Measurements from ENCODE around the gene TH.

TH gene

GRCh38 chr11:2217211-2218030, 45.8 kb upstream of the TH start:
- TF ChIP-seq MYC (IDR thresholded peaks at IDR 0.05; ENCODE audit: low read depth, low read length), result no peak
- no peak for TF ChIP-seq CTCF (IDR thresholded peaks at IDR 0.05; ENCODE audit: low read depth, low read length)
- TF ChIP-seq POLR2A (IDR thresholded peaks at IDR 0.05; ENCODE audit: extremely low read depth, insufficient read length), result no peak
- TF ChIP-seq MAX (IDR thresholded peaks at IDR 0.05; ENCODE audit: low read depth, low read length), result no peak
- DNase-seq (ENCODE audit: low read depth), result no peak
- no peak overlapping the region for H3K4me3 ChIP-seq (ENCODE audit: low read depth, low read length)

- peak; percentile 32 for DNase-seq (ENCODE audit: low read depth)
- H3K4me3 ChIP-seq (ENCODE audit: low read depth, low read length), result no peak overlapping the region
- no peak for TF ChIP-seq POLR2A (IDR thresholded peaks at IDR 0.05; ENCODE audit: extremely low read depth, insufficient read length)
- no peak for TF ChIP-seq CTCF (IDR thresholded peaks at IDR 0.05; ENCODE audit: low read depth, low read length)
- no peak for TF ChIP-seq MAX (IDR thresholded peaks at IDR 0.05; ENCODE audit: low read depth, low read length)
- no peak for TF ChIP-seq MYC (IDR thresholded peaks at IDR 0.05; ENCODE audit: low read depth, low read length)
These were observed 44.9 kb upstream of the TH start for GRCh38 chr11:2216400-2217064.

- no peak overlapping the region for H3K4me3 ChIP-seq (ENCODE audit: low read depth, low read length)
- no peak for DNase-seq (ENCODE audit: low read depth)
- TF ChIP-seq CTCF (IDR thresholded peaks at IDR 0.05; ENCODE audit: low read depth, low read length) (no peak), MAX (IDR thresholded peaks at IDR 0.05; ENCODE audit: low read depth, low read length) (no peak), POLR2A (IDR thresholded peaks at IDR 0.05; ENCODE audit: extremely low read depth, insufficient read length) (no peak), MYC (IDR thresholded peaks at IDR 0.05; ENCODE audit: low read depth, low read length) (no peak)
These were observed 44.2 kb upstream of the TH start for GRCh38 chr11:2215561-2216399.

- H3K4me3 ChIP-seq (ENCODE audit: low read depth, low read length), result no peak overlapping the region
- TF ChIP-seq CTCF (IDR thresholded peaks at IDR 0.05; ENCODE audit: low read depth, low read length), result no peak
- no peak for TF ChIP-seq MAX (IDR thresholded peaks at IDR 0.05; ENCODE audit: low read depth, low read length)
- no peak for TF ChIP-seq MYC (IDR thresholded peaks at IDR 0.05; ENCODE audit: low read depth, low read length)
- no peak for TF ChIP-seq POLR2A (IDR thresholded peaks at IDR 0.05; ENCODE audit: extremely low read depth, insufficient read length)
- no peak for DNase-seq (ENCODE audit: low read depth)
These were observed 43.6 kb upstream of the TH start for GRCh38 chr11:2215230-2215560.

GRCh38 chr11:2214527-2215229, 43.1 kb upstream of the TH start:
- no peak overlapping the region for H3K4me3 ChIP-seq (ENCODE audit: low read depth, low read length)
- TF ChIP-seq MYC (IDR thresholded peaks at IDR 0.05; ENCODE audit: low read depth, low read length) (no peak), POLR2A (IDR thresholded peaks at IDR 0.05; ENCODE audit: extremely low read depth, insufficient read length) (no peak), CTCF (IDR thresholded peaks at IDR 0.05; ENCODE audit: low read depth, low read length) (no peak), MAX (IDR thresholded peaks at IDR 0.05; ENCODE audit: low read depth, low read length) (no peak)
- no peak for DNase-seq (ENCODE audit: low read depth)

All from NB4 (cell line).